HG02642 (cell line): ENCODE measurements around the gene SUSD6.
"Not testable (repeated sequence)": the region's sequence is repeated elsewhere in the genome, so short reads cannot be mapped to it uniquely, and the experiment has no call there.

Experiments
- ATAC-seq: cut with Tn5 transposase; IDR thresholded peaks from one replicate; pipeline ENCODE4 v1.9.1; 2021; ENCODE audit warnings: mild to moderate bottlenecking; ENCODE audit not compliant: unreplicated experiment, poor library complexity

The SUSD6 gene

GRCh38 chr14:69736405-69736804 lies 125.0 kb downstream of the SUSD6 start:
- not testable (repeated sequence) for ATAC-seq

GRCh38 chr14:69741055-69741454 lies 129.7 kb downstream of the SUSD6 start:
- ATAC-seq = no peak

- ATAC-seq = no peak
These were observed 138.6 kb downstream of the SUSD6 start for GRCh38 chr14:69749956-69750355.

GRCh38 chr14:69750495-69750894 lies 139.1 kb downstream of the SUSD6 start:
- ATAC-seq = no peak

GRCh38 chr14:69752773-69753172 lies 141.4 kb downstream of the SUSD6 start:
- ATAC-seq = no peak

GRCh38 chr14:69753860-69754259 lies 142.5 kb downstream of the SUSD6 start:
- no peak for ATAC-seq

- no peak for ATAC-seq
These were observed 143.1 kb downstream of the SUSD6 start for GRCh38 chr14:69754487-69754886.

- no peak for ATAC-seq
These were observed 143.9 kb downstream of the SUSD6 start for GRCh38 chr14:69755296-69755695.

GRCh38 chr14:69755784-69756183 lies 144.4 kb downstream of the SUSD6 start:
- ATAC-seq = no peak

GRCh38 chr14:69756298-69756697 lies 144.9 kb downstream of the SUSD6 start:
- ATAC-seq = no peak

GRCh38 chr14:69760810-69761209 lies 149.4 kb downstream of the SUSD6 start:
- ATAC-seq = no peak

GRCh38 chr14:69763761-69764510 lies 152.5 kb downstream of the SUSD6 start:
- ATAC-seq = no peak
